Thoracic aorta (tissue), 2 donors: Measurements from ENCODE around the gene SOX4. TPM values are rescaled to one million over a fixed set of nuclear protein-coding genes. Genes with fewer than 3 reads are reported as not detected.

ENCODE experiments used
- ATAC-seq: fragments of 150-250 bp; one replicate; pipeline ENCODE4 v1.8.0; 2017; ENCODE audit warnings: low read depth; ENCODE audit not compliant: insufficient number of reproducible peaks, low FRiP score
- DNase-seq: peaks from one replicate; pipeline ENCODE4 v3.0.0-alpha.2; 2020; ENCODE audit warnings: low spot score
- H3K27ac ChIP-seq, 2 donors: fragments of 200-600 bp; sonication (generic); 1 replicate in 1 of 2; 2 replicates in 1 of 2; pipeline ENCODE4 v1.5.1; 2016; ENCODE audit warnings: mild to moderate bottlenecking in 2 of 2, moderate library complexity in 2 of 2
- H3K27me3 ChIP-seq: fragments of 200-600 bp; sonication (generic); replicated peaks from 2 replicates; pipeline ENCODE4 v1.6.0; 2016; ENCODE audit warnings: mild to moderate bottlenecking; ENCODE audit not compliant: insufficient read depth
- H3K36me3 ChIP-seq: fragments of 200-600 bp; sonication (generic); one replicate; pipeline ENCODE4 v1.5.1; 2016
- H3K4me1 ChIP-seq, 2 donors: fragments of 200-600 bp; sonication (generic); 1 replicate in 1 of 2; 2 replicates in 1 of 2; pipeline versions ENCODE4 v1.5.1 to v1.6.0; 2016; ENCODE audit warnings: low read depth in 2 of 2, mild to moderate bottlenecking in 1 of 2; ENCODE audit not compliant: control insufficient read depth in 1 of 2
- H3K4me3 ChIP-seq: fragments of 200-600 bp; sonication (generic); 2 replicates; pipeline ENCODE4 v1.5.1; 2016; ENCODE audit warnings: mild to moderate bottlenecking
- H3K9me3 ChIP-seq: fragments of 200-600 bp; sonication (generic); 2 replicates; pipeline ENCODE4 v1.5.1; 2016
- total RNA-seq, 2 donors: library from RNA; depleted of rRNA; stranded (reverse); fragments of >200 nt; gene quantifications; one replicate each; pipeline versions ENCODE4 v1.1.0 to v1.2.3, GENCODE V29; 2016
- TF ChIP-seq, protein P1 (sequence below): fragments of 200-600 bp; sonication (generic); IDR thresholded peaks from one replicate; pipeline ENCODE4 v1.5.1; 2019; ENCODE audit warnings: antibody characterized with exemption

SOX4 gene
- total RNA-seq, 2 donors from 2014 or later, result 5.6 to 22.1 TPM

DNA sequence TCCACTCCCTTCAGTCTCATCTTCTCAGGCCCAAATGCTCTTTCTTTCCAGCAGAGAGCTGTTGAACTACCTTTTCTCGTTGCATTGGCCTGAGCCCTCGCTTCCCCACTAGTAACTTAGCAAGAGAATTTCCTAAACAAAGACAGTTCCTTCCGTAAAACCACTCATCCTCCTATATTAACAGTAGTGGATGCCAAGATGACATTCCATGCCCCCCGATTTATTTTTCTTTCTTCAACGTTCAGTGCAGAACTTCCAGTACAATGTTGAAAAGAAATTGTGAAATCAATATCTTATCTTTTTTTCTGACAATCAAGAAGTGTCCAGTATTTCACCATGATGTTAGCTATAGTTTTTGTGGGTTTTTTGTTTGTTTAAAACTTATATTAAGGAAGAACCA is 45.8 kb downstream of the SOX4 start:
- ATAC-seq, result no peak
- no peak overlapping the region for H3K4me3 ChIP-seq
- no peak overlapping the region for H3K27ac ChIP-seq
- peaks cover 0 to 23% of the 10 kb centered on the region in 2 donors for H3K4me1 ChIP-seq
- H3K27me3 ChIP-seq, result no peaks in the 10 kb centered on the region
- no peaks in the 10 kb centered on the region for H3K36me3 ChIP-seq
- DNase-seq, result no peak
- no peaks in the 10 kb centered on the region for H3K9me3 ChIP-seq
- TF ChIP-seq, protein P1, sequence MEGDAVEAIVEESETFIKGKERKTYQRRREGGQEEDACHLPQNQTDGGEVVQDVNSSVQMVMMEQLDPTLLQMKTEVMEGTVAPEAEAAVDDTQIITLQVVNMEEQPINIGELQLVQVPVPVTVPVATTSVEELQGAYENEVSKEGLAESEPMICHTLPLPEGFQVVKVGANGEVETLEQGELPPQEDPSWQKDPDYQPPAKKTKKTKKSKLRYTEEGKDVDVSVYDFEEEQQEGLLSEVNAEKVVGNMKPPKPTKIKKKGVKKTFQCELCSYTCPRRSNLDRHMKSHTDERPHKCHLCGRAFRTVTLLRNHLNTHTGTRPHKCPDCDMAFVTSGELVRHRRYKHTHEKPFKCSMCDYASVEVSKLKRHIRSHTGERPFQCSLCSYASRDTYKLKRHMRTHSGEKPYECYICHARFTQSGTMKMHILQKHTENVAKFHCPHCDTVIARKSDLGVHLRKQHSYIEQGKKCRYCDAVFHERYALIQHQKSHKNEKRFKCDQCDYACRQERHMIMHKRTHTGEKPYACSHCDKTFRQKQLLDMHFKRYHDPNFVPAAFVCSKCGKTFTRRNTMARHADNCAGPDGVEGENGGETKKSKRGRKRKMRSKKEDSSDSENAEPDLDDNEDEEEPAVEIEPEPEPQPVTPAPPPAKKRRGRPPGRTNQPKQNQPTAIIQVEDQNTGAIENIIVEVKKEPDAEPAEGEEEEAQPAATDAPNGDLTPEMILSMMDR, result no peak
